NCI-H2196 treated with DMSO at 0.1 percent for 48 hours (cell line): ENCODE data around the gene MYLK3.
"Not testable (repeated sequence)": the region's sequence is repeated elsewhere in the genome, so short reads cannot be mapped to it uniquely, and the experiment has no call there.

Experiments used
- DNase-seq: peaks from one replicate; lab custom pipeline; 2025; ENCODE audit not compliant: unreplicated experiment; lab: John Stamatoyannopoulos, UW

MYLK3 gene

DNA sequence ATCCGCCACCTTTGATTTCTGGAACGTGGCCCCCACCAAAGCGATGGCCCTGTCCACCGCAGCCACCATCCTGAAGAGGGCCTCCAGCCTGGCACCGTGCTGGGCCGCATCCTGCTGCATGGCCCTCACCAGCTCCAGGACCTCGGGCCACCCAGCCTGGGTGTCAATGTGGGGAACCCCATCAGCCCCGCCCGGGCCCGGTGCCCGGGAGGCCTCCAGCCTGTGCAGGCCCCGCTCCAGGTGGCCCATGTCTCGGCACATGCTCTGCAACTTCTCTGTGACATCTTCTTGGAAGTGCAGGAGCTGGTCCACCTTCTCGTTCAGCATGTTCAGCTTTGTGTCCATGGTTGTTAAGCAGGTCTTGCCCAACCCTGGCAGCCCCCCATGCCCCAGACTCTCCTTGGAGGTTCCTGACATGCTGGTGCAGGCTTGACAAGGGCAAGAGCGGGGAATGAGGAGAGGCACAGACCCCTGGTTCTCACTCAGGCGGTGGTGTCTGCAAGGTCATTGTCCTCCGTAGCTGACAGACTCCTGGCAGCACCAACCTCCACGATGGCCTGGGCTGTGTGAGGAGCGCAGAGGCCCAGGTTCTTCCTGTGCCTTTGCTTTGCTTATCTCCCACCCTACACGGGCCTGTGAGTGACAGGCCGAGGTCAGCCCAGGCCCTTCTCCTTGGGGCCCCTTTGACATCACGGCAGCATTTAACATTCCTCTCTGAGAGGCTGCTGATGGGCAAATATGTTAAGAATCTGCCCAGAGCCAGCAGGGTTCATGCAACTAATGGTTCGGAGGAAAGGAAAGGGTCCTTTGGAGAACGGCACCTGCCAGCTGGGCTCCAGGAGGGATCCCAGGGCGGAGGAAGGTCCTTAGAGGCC is at the start of gene MYLK3:
TSS of gene MYLK3 (minus strand) at position 568 of the 875 bp plus-strand sequence. CDS start at position 417, 151 bp downstream.
- no peak for DNase-seq

DNA sequence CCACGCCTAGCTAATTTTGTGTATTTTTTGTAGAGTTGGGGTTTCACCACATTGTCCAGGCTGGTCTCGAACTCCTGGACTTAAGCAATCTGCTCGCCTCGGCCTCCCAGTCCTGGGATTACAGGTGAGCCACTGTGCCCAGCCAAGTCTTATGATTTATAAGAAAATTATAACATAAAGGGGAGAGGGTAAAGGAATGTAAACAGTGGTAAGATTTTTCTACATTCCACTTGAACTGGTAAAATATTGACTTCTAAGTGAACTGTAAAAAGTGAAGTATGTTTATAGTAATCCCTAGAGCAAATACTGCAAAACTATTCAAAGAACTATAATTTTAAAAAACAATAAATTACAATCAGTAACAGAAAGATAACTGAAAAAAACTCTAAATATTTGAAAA is 49.4 kb upstream of the MYLK3 start:
- DNase-seq, result no peak

DNA sequence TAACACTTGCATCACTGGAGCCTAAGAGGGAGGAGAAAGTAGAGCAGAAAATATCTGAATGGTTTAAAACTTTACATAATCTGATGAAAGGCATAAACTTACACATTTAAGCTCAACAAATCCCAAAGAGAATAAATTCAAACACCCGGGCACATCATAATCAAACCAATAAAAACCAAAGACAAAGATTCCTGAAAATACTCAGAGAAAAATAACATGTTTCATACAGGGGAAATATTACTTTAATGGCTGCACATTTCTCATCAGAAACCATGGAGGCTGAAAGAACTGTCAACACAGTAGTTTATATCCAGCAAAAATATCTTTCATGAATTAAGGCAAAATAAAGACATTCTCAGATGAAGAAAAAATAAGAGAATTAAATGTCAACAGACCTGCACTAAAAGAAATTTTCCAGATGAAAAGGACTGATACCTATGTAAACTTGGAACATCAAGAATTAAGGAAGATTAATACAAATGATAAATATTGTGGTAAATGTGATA is 48.7 kb upstream of the MYLK3 start:
- no peak for DNase-seq

DNA sequence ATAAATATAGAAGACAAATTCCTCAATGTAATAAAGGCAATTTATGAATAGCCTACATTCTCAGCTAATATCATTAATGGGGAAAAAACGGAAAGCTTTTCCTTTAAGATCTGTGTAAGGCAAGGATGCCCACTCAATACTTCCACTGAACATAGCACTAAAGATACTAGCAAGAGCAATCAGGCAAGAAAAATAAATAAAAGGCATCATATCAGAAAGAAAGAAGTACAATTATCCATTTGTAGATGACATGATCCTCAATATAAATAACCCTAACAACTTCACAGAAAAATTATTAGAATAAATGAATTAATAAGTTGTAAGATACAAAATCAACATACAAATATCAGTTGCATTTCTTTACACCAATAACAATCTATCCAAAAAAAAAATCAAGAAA is 45.7 kb upstream of the MYLK3 start:
- no peak for DNase-seq

DNA sequence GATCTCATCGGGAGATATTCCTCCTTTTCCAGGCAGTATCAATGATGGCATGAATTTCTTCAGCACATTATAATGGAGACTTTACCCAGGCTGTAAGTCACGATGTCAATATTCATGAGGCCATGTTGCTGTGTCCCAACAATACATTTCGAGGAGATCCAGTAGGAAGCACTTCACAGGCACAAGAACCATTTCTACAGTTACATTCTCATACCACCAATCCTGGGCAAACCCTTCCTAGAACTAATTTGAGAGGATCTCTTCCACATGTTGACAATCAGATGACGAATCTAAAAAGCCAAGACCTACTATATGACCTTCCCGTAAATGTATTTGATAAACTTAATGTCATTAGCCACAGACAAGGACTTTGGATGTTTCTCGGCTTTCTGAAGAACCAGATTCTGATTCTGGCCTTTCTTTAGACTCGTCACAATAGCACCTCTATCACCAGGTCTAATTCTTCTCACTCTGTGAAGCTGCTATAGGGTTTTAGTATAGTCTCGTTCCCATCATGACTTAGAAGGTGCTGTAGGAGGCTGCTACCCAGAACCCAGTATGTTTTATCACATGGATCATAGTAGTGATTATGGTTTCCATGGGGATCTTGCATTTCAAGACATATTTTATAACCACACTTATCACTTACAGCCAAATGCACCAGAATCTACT is 42.6 kb upstream of the MYLK3 start:
- DNase-seq, result no peak

DNA sequence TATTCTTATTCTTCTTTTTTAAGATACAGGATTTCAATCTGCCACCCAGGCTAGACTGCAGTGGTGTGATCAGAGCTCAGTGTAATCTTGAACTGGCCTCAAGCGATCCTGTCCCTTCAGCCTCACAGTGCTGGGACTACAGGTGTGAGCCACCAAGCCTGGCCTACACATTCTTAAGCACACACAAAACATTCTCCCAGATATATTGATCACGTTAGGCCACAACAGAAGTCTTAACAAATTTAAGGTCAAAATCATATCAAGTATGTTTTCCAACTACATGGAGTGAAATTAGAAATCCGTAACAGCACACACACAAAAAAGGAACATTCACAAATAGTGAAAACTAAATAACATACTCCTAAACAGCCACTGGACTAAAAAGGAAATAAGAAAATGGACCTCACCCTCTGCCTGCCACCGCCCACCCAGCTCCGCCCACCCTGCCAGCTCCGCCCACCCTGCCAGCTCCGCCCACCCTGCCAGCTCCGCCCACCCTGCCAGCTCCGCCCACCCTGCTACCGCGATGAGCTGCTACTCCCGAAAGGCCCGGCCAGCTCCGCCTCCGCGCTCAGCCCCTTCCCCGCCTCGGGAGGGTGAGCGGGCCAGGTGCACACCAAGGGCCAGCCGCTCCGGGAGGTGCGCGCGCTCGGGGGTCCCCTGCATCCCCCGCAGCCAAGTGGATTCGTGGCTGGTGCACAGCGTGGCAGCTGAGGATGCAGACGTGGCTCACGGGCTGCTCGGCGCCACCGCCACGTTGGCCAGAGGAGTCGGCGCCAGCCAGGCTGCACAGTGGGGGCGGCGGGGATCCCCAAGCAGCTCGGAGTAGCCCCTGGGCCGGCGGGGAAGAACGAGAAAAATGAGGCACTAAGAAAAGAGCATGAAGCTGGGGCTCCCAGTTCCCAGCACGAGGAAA is 41.6 kb upstream of the MYLK3 start:
- peak; percentile 7 for DNase-seq

DNA sequence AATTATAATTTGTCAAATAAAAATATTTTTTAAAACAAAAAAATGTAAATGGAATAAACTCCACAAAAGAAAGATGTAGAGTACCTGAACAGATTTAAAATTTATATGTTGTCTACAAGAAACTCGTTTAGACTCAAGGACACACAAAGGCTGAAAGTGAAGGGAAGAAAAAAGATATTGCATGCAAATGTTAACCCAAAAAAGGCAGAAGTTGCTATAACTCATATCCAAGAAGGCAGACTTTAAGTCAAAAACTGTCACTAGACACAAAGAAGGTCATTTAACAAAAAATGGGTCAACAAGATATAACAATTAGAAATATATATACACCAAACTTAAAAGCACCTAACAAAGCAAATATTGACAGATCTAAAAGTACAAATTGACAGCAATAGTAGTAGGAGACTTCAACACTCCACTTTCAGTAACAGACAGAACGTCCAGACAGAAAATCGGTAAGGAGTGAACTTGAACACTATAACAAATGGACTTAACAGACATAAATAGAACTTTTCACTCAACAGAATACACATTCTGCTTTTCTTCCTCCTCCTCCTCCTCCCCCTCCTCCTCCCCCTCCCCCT is 40.8 kb upstream of the MYLK3 start:
- no peak for DNase-seq

DNA sequence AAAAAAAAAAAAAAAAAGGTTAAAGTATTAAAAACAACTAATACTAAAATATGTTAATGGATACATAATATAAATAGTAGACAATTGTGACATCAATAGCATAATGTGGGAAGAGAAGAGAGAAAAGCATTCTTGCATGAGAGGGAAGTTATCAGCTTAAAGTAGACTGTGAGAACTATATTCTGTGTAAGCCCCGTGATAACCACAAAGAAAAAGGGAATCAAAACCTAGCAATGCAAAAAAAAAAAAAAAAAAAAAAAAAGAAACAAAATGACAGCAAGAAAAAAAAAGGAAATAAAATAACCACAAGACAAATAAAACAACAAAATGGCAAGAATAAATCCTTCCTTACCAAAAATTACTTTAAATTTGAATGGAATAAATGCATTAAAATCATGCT is 39.8 kb upstream of the MYLK3 start:
- no peak for DNase-seq

DNA sequence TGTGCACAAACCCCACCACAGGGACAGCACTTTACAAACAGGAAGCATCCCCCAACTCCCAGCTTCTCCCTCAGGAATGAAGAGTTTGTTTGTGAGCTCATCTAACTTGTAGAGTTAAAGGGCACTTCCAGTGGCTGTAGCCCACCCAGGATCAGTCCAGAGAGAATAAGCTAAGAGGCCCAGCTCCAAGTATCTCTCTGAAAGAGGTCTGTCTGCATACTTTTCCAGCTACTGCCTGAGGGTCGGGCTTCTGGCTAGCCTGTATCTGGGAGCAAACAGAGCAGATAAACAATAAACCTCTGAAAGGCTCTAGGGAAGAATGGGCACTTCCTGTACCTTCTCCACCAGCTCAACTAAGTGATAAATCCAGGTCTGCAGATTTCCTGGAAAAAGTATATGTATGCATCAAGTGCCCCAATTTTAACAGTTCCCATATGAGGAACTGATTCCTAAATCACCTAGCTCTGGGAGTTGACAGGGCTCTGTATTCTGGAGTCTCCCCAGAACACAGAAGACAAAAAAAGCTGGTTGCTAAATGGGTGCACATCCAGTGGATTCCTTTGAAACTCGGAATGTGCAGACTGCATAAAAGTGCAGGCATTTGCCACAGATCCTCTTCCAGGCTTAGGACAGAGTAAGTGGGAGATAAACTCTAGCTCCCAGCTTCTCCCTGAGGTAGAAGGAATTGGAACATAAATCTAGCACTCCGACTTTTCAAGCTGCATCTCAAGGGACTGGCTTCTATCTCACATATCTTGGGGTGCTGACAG is 37.1 kb upstream of the MYLK3 start:
- no peak for DNase-seq

DNA sequence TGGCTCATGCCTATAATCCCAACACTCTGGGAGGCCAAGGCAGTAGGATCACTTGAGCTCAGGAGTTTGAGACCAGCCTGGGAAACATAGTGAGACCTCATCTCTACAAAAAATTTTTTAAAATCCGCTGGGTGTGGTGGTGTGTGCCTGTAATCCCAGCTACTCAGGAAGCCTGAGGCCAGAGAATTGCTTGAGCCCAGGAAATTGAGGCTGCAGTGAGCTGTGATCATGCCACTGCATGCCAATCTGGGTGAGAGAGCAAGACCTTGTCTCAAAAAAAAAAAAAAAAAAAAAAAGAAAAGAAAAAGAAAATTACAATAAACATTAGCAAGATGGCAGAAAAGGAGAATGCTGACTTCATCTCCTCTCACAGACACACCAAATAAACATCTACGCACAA is 36.4 kb upstream of the MYLK3 start:
- DNase-seq, result not testable (repeated sequence)

DNA sequence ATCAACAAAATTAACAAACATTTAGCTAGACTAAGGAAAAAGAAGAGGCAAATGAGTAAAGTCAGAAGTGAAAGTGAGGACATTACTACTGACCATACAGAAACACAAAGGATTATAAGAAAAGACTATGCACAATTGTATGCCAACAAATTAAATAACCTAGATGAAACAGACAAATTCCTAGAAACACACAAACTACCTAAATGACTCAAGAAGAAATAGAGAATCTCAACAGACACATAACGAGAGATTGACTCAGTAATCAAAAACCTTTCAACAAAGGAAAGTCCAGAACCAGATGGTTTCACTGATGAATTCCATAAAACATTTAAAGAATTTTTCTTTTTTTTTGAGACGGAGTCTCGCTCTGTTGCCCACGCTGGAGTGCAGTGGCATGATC is 35.7 kb upstream of the MYLK3 start:
- no peak for DNase-seq

DNA sequence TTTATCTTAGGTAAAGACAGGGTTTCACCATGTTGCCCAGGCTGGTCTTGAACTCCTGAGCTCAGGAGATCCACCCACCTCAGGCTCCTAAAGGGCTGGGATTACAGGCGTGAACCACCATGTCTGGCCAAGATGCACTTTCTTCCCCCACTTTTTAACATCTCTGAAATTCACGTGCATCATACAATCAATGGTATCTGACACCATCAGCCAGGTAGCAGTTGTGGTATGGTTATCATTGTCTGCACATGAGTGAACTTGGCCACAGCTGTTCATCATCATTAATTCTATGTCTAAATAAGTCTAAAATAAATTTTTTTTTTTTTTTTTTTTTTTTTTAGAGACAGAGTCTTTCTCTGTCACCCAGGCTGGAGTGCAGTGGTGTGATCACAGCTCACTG is 34.2 kb upstream of the MYLK3 start:
- no peak for DNase-seq

DNA sequence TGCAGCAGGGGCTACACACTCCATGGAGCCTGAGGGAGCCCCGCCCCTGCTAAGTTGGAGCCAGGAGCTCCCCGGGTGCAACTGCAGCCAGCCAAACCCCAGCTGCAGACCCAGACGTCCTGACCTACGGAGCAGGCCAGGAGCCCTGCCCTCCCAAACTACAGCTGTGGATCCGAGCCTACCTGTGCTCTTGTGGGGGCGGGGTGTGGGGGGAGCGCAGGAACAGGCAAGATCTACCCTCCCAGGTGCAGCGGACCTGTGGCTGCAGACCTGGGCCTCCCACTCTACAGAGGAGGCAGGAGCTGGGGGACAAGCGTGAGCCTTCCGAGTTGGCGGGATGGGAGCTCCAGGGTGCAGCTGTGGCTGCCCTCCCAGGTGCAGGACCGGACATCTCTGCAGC is 29.7 kb upstream of the MYLK3 start:
- DNase-seq, result no peak

DNA sequence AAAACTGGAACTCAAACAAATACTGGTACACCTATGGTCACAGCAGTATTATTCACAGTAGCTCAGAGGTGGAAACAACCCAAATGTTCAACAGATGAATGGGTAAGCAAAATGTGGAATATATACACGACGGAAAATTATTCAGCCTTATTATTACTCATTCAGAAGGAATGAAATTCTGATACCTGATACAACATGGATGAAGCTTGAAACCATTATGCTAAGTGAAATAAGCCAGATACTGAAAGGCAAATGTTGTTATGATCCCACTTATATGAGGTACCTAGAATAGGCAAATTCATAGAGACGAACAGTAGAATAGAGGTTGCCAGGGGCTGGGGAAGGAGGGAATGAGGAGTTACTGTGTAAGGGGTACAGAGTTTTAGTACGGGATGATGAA is 27.1 kb upstream of the MYLK3 start:
- DNase-seq, result no peak

DNA sequence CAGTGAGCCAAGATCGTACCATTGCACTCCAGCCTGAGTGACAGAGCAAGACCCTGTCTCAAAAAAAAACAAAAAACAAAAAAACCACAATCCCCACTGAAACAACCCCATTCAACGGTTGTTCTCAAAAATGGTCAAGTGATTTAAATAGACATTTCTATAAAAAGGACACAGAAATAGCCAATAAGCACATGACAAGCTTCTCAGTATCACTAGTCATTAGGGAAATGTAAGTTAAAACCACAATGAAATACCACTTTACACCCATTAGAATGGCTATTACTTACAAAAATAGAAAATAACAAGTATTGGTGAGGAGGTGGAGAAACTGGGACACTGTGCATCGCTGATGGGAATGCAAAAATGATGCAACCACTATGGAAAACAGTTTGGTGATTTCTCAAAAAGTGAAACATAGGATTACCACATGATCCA is 26.6 kb upstream of the MYLK3 start:
- no peak for DNase-seq

DNA sequence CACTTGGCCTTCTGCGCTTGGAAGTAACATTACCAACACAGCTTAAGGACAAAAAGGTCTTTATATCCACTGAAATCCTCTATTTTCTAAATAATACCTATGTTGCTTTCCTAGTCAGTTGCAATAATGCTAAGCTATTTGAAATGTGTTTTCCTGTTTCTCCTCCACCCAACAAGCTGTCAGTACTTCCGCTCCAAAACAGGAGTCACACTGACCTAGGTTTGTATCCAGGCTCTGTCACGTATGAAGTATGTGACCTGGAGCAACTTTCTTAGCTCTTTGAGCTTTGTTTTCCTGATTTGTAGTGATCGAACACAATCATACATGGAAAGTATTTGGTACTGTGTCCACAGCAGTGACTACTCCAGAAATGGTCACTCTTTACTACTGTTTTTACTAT is 24.3 kb upstream of the MYLK3 start:
- DNase-seq, result no peak

DNA sequence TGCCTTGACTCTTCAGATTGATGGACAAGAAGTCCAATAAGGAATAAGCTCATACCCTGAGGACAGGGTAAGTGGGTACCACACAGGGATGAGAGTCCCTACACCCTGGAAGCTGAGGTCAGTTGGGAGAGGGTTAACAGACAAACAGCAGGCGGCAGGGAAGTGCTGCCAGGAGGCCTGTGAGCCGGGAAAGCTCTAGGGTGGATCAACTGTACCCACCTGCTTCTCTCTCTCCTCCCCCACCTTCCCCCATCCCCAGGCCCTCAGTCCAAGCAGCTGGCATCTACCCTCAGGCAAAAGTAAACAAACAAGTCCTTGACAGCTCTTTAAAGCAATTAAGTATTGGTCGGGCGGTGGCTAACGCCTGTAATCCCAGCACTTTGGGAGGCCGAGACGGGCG is 20.7 kb upstream of the MYLK3 start:
- DNase-seq, result peak; percentile 43

DNA sequence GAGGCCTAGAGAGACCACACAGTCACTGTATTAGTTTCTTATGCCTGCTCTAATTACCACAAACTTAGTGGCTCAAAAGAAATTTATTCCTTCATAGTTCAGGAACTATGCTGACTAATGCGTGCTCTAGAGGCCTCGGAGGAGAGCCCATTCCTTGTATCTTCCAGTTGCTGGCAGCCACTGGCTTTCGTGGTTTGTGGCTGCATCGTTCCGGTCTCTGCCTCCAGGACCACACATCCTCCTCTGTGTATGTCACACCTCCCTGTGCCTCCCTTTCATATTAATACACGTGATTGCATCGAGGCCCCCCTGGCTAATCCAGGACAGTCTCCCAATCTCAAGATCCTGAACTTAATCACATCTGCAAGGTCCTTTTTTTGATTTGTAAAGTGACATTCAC is 16.9 kb upstream of the MYLK3 start:
- DNase-seq, result no peak

DNA sequence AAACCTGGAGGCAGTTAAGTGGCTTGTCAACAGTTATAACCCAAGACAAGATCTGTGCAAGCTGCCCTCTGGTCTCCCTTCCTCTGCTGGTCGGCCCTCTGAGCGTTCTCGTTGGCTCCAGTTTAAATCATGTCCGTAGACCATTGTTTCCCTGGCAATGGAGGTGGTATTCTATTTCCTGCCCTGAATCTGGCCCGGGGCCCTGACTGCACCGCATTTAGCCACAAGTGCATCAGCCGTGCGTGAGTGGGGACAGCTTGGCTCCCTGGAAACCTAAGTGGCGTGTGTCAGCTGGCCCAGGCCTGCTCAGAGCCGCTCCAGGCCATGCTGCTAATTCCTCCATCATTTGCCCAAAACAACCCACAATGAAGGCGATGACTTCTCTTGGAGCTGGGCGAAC is 15.0 kb upstream of the MYLK3 start:
- no peak for DNase-seq

DNA sequence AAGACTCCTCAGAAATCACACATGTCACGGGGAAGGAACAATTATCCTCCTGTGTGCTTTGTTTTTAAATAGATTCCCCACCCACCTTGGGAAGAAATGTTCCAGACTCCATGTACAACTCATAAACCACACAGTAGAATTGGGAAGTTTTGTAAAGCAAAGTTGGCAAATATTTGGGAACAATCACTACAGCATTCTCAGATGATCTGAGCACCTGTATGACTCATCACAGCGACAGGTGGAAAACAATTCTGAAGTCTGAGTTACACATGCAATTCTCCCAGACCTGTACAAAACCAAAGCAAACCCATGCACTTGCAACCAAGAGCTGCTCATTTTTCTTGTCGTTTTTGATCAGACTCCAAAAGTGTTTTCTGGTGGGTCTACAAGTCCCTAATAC is 14.4 kb upstream of the MYLK3 start:
- DNase-seq, result no peak
